Ovary (tissue), 3 donors: ENCODE results near the gene SRD5A1.

ENCODE experiments used
- POLR2A ChIP-seq: fragments of 450-650 bp; IDR thresholded peaks from one replicate; pipeline ENCODE4 v1.6.1; 2017; ENCODE audit warnings: antibody characterized with exemption, mild to moderate bottlenecking, moderate library complexity
- TF ChIP-seq, protein P1 (sequence below), 3 donors: fragments of 450-650 bp in 2 of 3; fragments of 200-600 bp in 1 of 3; IDR thresholded peaks; one replicate each; pipeline versions ENCODE4 v1.5.1 to v1.8.0; 2016 to 2022; ENCODE audit warnings: antibody characterized with exemption in 3 of 3, mild to moderate bottlenecking in 1 of 3
- donor health status: DM: no; HTN: no; CAD: no.

GRCh38 chr5:6700685-6701355 is 67.6 kb downstream of the SRD5A1 start:
- no peak for TF ChIP-seq POLR2A
- TF ChIP-seq, protein P1, sequence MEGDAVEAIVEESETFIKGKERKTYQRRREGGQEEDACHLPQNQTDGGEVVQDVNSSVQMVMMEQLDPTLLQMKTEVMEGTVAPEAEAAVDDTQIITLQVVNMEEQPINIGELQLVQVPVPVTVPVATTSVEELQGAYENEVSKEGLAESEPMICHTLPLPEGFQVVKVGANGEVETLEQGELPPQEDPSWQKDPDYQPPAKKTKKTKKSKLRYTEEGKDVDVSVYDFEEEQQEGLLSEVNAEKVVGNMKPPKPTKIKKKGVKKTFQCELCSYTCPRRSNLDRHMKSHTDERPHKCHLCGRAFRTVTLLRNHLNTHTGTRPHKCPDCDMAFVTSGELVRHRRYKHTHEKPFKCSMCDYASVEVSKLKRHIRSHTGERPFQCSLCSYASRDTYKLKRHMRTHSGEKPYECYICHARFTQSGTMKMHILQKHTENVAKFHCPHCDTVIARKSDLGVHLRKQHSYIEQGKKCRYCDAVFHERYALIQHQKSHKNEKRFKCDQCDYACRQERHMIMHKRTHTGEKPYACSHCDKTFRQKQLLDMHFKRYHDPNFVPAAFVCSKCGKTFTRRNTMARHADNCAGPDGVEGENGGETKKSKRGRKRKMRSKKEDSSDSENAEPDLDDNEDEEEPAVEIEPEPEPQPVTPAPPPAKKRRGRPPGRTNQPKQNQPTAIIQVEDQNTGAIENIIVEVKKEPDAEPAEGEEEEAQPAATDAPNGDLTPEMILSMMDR (IDR thresholded peaks at IDR 0.05): no peak
